ENCODE data around the gene DUSP2.

The DUSP2 gene

GRCh38 chr2:96131813-96132745 is 13.2 kb downstream of the DUSP2 start:
- TF ChIP-seq CTCF (IDR thresholded peaks at IDR 0.05; ENCODE audit: low read depth, low read length), result no peak
- Histone ChIP-seq H3K27me3 (no peaks in the 10 kb centered on the region), H3K4me1 (no peaks in the 10 kb centered on the region), H3K36me3 (no peaks in the 10 kb centered on the region), H3K9me3 (no peaks in the 10 kb centered on the region), H3K4me3 (ENCODE audit: low read depth, low read length) (no peak overlapping the region)
- no peak for DNase-seq

GRCh38 chr2:96131152-96131812 is 14.0 kb downstream of the DUSP2 start:
- Histone ChIP-seq H3K4me3 (ENCODE audit: low read depth, low read length) (no peak overlapping the region), H3K9me3 (no peaks in the 10 kb centered on the region), H3K4me1 (no peaks in the 10 kb centered on the region), H3K27me3 (no peaks in the 10 kb centered on the region), H3K36me3 (no peaks in the 10 kb centered on the region)
- DNase-seq, result no peak
- TF ChIP-seq CTCF (IDR thresholded peaks at IDR 0.05; ENCODE audit: low read depth, low read length), result no peak

GRCh38 chr2:96130483-96130882 is 14.8 kb downstream of the DUSP2 start:
- Histone ChIP-seq H3K36me3 (no peaks in the 10 kb centered on the region), H3K4me1 (no peaks in the 10 kb centered on the region), H3K4me3 (ENCODE audit: low read depth, low read length) (no peak overlapping the region), H3K27me3 (no peaks in the 10 kb centered on the region), H3K9me3 (no peaks in the 10 kb centered on the region)
- DNase-seq, result no peak
- no peak for TF ChIP-seq CTCF (IDR thresholded peaks at IDR 0.05; ENCODE audit: low read depth, low read length)

- Histone ChIP-seq H3K9me3 (no peaks in the 10 kb centered on the region), H3K4me3 (ENCODE audit: low read depth, low read length) (no peak overlapping the region), H3K27me3 (no peaks in the 10 kb centered on the region), H3K36me3 (no peaks in the 10 kb centered on the region), H3K4me1 (no peaks in the 10 kb centered on the region)
- DNase-seq, result no peak
- TF ChIP-seq CTCF (IDR thresholded peaks at IDR 0.05; ENCODE audit: low read depth, low read length), result no peak
These were observed 15.6 kb downstream of the DUSP2 start for GRCh38 chr2:96129528-96130120.

- H3K9me3 ChIP-seq, result no peaks in the 10 kb centered on the region
- DNase-seq, result no peak
- no peak overlapping the region for H3K4me3 ChIP-seq (ENCODE audit: low read depth, low read length)
- H3K27me3 ChIP-seq, result no peaks in the 10 kb centered on the region
- no peaks in the 10 kb centered on the region for H3K4me1 ChIP-seq
- TF ChIP-seq CTCF (IDR thresholded peaks at IDR 0.05; ENCODE audit: low read depth, low read length), result no peak
- no peaks in the 10 kb centered on the region for H3K36me3 ChIP-seq
These were observed 16.8 kb downstream of the DUSP2 start for GRCh38 chr2:96128456-96128855.
